ENCODE results near the gene PTAFR.

- TF ChIP-seq CSRNP3 (CRISPR knock-in tag; IDR thresholded peaks at IDR 0.05) (no peak), ZFP30 (CRISPR knock-in tag; IDR thresholded peaks at IDR 0.05) (no peak), CSDC2 (CRISPR knock-in tag; IDR thresholded peaks at IDR 0.05) (no peak), CREB5 (CRISPR knock-in tag; IDR thresholded peaks at IDR 0.05; ENCODE audit: low read depth) (no peak), ZNF8 (CRISPR knock-in tag; IDR thresholded peaks at IDR 0.05) (no peak), GLIS3 (CRISPR knock-in tag; IDR thresholded peaks at IDR 0.05) (no peak), ZFP3 (CRISPR knock-in tag; IDR thresholded peaks at IDR 0.05) (no peak), ZNF565 (CRISPR knock-in tag; conservative IDR thresholded peaks at IDR 0.05; ENCODE audit: low read depth) (no peak), ARNTL (CRISPR knock-in tag; IDR thresholded peaks at IDR 0.05; ENCODE audit: borderline replicate concordance, low read depth) (no peak), ZNF70 (CRISPR knock-in tag; IDR thresholded peaks at IDR 0.05) (no peak), RARB (CRISPR knock-in tag; IDR thresholded peaks at IDR 0.05) (no peak), ZC3H10 (CRISPR knock-in tag; IDR thresholded peaks at IDR 0.05) (no peak), OSR1 (CRISPR knock-in tag; IDR thresholded peaks at IDR 0.05) (no peak)
Measured at GRCh38 chr1:28111157-28111556, 65.3 kb downstream of the PTAFR start.

Data from SK-N-SH treated with all-trans-retinoic acid at 6 μM for 48 hours (cell line).